ENCODE data around the gene GABRD.

GABRD gene

DNA sequence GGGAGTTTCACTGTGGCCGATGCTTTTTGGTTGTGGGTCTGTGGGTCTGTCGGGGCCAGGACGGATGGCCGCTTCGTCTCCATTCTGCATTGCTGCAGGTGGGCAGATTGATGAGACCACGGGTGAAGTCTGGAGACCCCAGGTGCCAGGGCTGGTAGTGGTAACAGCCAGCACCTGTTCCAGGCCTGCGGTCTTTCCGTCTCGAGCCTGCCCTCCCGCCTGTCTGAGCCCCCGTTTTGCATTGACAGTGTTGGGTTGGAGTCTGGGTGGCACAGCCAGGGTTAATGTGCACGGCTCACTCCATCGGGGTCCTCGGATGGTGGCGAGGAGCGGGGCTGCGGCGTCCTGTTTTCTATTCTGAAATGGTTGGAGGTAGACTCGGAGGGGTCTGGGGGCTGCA, 55.3 kb downstream of the GABRD start:
- DNase-seq (ENCODE audit: low read depth in 1 of 2, low spot score in 1 of 2) = no peak
- in situ Hi-C loops (cut with HindIII; ENCODE audit: low pct_unique_long_range_greater_than_20kb, low sequenced_read_pairs) = no loop called here
- TF ChIP-seq JUND (IDR thresholded peaks at IDR 0.05; ENCODE audit: low read depth) = no peak

- DNase-seq (ENCODE audit: low read depth in 1 of 2, low spot score in 1 of 2) = no peak
- in situ Hi-C loops (cut with HindIII; ENCODE audit: low pct_unique_long_range_greater_than_20kb, low sequenced_read_pairs) = no loop called here
- TF ChIP-seq JUND (IDR thresholded peaks at IDR 0.05; ENCODE audit: low read depth) = no peak
Measured at GRCh38 chr1:2074944-2075740, 56.0 kb downstream of the GABRD start.

DNA sequence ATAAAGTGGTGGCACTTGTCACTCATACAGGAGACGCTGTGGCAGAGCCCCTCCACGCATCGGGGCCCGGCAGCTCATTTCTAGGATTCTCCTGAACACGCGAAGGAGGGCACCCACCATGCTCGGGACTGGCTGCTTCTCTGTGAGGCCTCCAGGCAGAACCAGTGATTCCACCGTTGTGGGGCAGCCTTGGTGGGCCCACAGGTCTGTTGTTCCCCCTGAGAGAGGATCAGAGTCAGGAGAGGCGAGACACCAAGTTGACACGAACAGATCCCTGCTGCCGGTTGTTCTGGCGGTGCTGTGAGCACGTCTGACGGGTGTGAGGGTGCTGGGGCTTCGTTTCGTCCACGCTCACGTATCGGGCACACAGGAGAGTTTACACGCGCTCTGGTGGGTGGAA, 57.7 kb downstream of the GABRD start:
- no peak for TF ChIP-seq JUND (IDR thresholded peaks at IDR 0.05; ENCODE audit: low read depth)
- in situ Hi-C loops (cut with HindIII; ENCODE audit: low pct_unique_long_range_greater_than_20kb, low sequenced_read_pairs) = no loop called here
- no peak for DNase-seq (ENCODE audit: low read depth in 1 of 2, low spot score in 1 of 2)

- in situ Hi-C loops (cut with HindIII; ENCODE audit: low pct_unique_long_range_greater_than_20kb, low sequenced_read_pairs) = no loop called here
- TF ChIP-seq JUND (IDR thresholded peaks at IDR 0.05; ENCODE audit: low read depth) = no peak
- DNase-seq (ENCODE audit: low read depth in 1 of 2, low spot score in 1 of 2) = no peak
Measured at GRCh38 chr1:2078170-2078569, 59.0 kb downstream of the GABRD start.

DNA sequence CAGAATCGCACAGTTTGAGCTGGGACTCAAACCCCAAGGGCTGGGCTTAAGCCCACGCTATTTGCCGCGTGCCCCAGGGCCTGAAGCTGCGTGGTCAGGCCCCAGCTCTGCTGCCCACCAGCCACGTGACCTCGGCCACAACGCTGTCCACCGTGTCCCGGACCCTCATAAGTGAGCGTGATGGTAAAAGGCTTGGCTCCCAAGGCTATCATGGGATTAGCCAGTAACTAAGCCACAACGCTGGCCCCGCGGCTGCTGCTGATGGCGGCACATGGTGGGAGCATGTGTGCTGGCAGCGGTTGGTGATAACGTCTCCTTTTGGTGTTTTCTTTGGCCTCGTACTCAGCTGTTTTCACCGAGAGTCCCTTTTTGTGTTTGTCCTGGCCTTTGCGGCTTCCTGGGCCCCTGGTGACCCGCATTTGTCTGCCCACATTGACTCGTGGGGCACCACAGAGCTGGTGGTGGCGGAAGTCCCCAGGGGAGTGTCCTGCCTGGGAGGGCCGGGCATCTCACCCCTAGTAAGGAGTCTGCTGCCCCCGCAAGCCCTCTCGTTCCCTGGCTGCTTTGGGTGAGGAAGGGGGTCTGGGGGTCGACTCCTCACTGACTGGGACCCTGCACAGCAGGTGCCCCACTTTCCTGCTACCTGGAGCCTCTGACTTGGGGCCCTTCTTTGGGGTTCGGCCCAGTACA, 60.4 kb downstream of the GABRD start:
- DNase-seq (ENCODE audit: low read depth in 1 of 2, low spot score in 1 of 2) = no peak
- TF ChIP-seq JUND (IDR thresholded peaks at IDR 0.05; ENCODE audit: low read depth) = no peak
- in situ Hi-C loops (cut with HindIII; ENCODE audit: low pct_unique_long_range_greater_than_20kb, low sequenced_read_pairs) = no loop called here

DNA sequence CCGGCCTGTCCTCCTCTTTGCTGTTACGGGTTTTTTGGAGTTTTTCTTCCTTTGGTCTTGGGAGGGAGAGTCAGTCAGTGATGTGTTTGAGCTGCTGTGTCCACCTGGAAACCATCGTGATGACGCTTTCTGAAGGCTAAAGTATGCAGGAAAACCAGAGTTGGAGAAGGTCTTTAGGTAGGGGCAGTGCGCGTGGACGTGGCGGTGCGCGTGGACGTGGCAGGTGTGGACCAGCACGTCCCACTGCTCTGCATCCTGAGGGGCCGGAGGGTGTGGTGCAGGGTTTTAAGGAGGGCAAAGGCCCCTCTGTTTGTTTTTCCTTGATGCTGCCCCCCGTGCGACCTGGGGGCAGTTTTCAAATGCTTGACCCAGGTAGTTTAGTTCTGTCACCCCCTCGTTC, 61.0 kb downstream of the GABRD start:
- TF ChIP-seq JUND (IDR thresholded peaks at IDR 0.05; ENCODE audit: low read depth) = no peak
- in situ Hi-C loops (cut with HindIII; ENCODE audit: low pct_unique_long_range_greater_than_20kb, low sequenced_read_pairs) = no loop called here
- DNase-seq (ENCODE audit: low read depth in 1 of 2, low spot score in 1 of 2) = no peak
